Stimulated activated CD4-positive, alpha-beta T cell treated with anti-CD3 and anti-CD28 coated beads, Interleukin-15, amount 100 ng/mL, for 48 hours (primary cell): ENCODE data around the gene POLN.
"Not testable (repeated sequence)": the region's sequence is repeated elsewhere in the genome, so short reads cannot be mapped to it uniquely, and the experiment has no call there.

Source experiments
- DNase-seq, 2 donors: peaks; one replicate each; pipeline ENCODE4 v3.0.0-alpha.2; 2020; ENCODE audit warnings: low read depth in 2 of 2

The POLN gene

GRCh38 chr4:2042204-2042946 lies 199.5 kb downstream of the POLN start:
- DNase-seq, result no peak

- DNase-seq, result peak; percentile 77 to 86
These were observed 200.4 kb downstream of the POLN start for GRCh38 chr4:2041239-2042130.

DNA sequence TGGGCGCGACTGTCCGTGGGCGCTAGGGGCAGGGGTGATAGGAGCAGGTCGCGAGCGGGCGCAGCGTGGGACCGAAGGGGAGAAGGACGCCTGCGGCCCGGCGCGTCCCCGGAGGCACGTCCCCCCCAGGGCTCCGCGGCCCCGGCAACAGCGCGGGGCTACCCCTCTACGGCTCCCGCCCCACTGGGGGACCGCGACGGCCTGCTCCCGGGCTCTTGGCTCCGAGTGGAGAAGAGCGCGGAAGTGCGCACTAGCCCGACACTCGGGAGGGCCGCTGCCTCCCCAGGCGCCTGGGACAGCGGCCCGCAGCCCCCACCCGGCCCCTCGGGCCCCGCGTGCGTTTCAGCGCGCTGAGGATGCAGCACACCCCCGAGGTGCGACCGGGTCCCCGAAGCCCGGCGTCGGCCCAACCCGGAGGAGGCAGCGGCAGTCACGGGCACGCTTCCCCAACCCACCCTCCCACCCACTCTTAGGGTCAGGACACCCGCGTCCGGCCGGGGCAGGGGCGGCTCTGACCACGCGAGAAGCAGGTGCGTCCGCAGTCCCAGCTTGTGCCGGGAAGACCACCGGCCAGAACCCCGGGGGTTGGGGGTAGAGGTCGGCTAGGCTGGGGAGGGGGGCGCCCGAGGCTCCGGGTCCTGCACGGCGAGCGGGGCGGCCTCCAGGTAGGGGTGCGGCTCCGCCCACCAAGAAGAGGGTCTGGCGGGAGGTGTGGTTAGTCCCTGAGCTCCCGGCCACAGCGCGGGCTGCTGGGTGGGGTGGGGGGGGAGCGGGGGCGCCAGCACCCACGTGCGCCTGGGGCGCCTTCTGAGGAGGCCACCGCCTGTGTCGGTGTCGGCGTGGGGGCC lies 201.3 kb downstream of the POLN start:
- DNase-seq, result no peak

- DNase-seq, result no peak
These were observed 205.1 kb downstream of the POLN start for GRCh38 chr4:2036866-2037265.

DNA sequence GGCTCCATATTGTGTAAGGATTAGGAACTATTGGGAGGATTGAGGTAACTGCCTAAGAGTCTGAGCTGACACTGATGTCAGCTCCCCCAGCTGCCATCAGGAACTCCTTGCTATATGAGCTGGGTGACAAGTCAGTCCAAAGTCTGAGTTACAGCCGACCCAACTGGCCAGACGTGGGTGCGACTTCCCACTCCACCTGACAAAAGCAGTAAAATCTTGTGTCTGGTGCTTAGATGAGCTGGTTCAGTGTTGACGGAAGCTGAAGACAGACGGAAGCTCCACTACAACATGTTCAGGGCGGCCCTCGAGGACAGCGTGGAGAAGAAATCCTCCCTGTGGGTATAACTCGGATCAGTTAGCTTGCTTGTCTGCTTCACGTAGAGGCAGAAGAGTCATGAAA lies 205.6 kb downstream of the POLN start:
- DNase-seq, result no peak

DNA sequence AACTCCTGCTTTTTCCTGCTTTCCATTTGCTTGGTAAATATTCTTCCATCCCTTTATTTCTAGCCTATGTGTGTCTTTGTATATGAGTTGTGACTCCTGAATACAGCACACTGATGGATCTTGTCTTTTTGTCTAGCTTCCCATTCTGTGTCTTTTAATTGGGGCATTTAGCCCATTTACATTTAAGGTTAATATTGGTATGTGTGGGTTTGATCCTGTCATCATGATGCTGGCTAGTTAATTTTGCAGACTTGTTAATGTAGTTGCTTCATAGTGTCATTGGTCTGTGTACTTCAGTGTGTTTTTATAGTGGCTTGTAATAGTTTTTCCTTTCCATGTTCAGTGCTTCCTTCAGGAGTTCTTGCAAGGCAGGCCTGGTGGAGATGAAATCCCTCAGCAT lies 210.8 kb downstream of the POLN start:
- DNase-seq, result not testable (repeated sequence)

DNA sequence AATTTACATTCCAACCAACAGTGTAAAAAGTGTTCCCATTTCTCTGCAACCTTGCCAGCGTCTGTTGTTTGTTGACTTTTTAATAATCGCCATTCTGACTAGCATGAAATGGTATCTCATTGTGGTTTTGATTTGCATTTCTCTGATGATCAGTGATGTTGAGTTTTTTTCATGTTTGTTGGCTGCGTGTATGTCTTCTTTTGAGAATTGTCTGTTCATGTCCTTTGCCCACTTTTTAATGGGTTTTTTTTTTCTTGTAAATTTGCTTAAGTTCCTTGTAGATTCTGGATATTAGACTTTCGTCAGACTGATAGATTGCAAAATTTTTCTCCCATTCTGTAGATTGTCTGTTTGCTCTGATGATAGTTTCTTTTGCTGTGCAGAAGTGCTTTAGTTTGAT lies 214.8 kb downstream of the POLN start:
- not testable (repeated sequence) for DNase-seq

- no peak for DNase-seq
These were observed 216.1 kb downstream of the POLN start for GRCh38 chr4:2025817-2026216.

DNA sequence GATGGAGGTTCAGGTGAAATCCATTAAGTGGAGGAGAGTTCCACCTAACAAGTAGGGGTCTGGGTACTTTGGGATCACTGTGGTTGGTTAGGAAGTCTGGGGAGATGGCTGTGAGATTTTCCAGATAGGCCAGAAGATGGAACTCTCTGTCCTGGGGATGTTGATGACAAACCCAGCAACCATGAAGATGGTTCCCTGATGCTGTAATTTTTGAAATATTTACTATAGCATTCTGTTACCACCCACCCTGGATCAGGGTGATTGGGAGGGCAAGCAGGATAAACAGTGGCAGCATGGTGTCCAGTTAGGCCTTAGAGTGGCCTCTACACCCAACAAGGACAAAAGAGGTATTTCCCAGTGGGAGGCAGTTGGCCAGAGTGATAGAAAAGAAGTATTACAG lies 217.2 kb downstream of the POLN start:
- DNase-seq, result no peak
